Kidney epithelial cell (primary cell): ENCODE measurements around the gene USP9X. TPM values are rescaled to one million over a fixed set of nuclear protein-coding genes. Genes with fewer than 3 reads are reported as not detected.
A peak's percentile ranks its signal among the peaks of the same experiment; 100 is the strongest.

ENCODE experiments used
- DNase-seq: peaks from one replicate; pipeline ENCODE4 v3.0.0-alpha.2; 2010; ENCODE audit warnings: low read depth
- H3K27me3 ChIP-seq: 2 replicates; pipeline ENCODE4 v1.6.0; 2011; ENCODE audit warnings: low read length; ENCODE audit not compliant: control insufficient read depth, insufficient read depth
- H3K36me3 ChIP-seq: 2 replicates; pipeline ENCODE4 v1.5.1; 2011; ENCODE audit warnings: low read length; ENCODE audit not compliant: control insufficient read depth, insufficient read depth
- H3K4me3 ChIP-seq: 2 replicates; pipeline ENCODE4 v1.5.1; 2011; ENCODE audit warnings: low read depth, mild to moderate bottlenecking, control low read depth, low read length
- CTCF ChIP-seq: IDR thresholded peaks from 2 replicates; pipeline ENCODE4 v1.5.1; 2011; ENCODE audit warnings: mild to moderate bottlenecking, moderate library complexity, low read length, control low read depth, inconsistent platforms; ENCODE audit not compliant: insufficient read depth, poor library complexity, severe bottlenecking
- total RNA-seq: library from RNA; depleted of rRNA; stranded (reverse); fragments of >200 nt; gene quantifications from 2 replicates; pipeline ENCODE4 v1.2.3, GENCODE V29; 2015

Gene USP9X
- total RNA-seq, 1 donor from 2014 or later = 53.7 TPM

- no peaks in the 10 kb centered on the region for H3K27me3 ChIP-seq
- no peak for DNase-seq
- TF ChIP-seq CTCF = no peak
- no peak overlapping the region for H3K4me3 ChIP-seq
- no peaks in the 10 kb centered on the region for H3K36me3 ChIP-seq
Measured at GRCh38 chrX:41122664-41123257, 37.5 kb downstream of the USP9X start.

GRCh38 chrX:41127477-41128192 is 42.4 kb downstream of the USP9X start:
- Histone ChIP-seq H3K4me3 (no peak overlapping the region), H3K36me3 (no peaks in the 10 kb centered on the region), H3K27me3 (no peaks in the 10 kb centered on the region)
- DNase-seq = no peak
- TF ChIP-seq CTCF = no peak

GRCh38 chrX:41128955-41129354 is 43.7 kb downstream of the USP9X start:
- Histone ChIP-seq H3K4me3 (no peak overlapping the region), H3K27me3 (no peaks in the 10 kb centered on the region), H3K36me3 (no peaks in the 10 kb centered on the region)
- DNase-seq = no peak
- no peak for TF ChIP-seq CTCF

- Histone ChIP-seq H3K4me3 (no peak overlapping the region), H3K27me3 (no peaks in the 10 kb centered on the region), H3K36me3 (no peaks in the 10 kb centered on the region)
- no peak for TF ChIP-seq CTCF
- no peak for DNase-seq
Measured at GRCh38 chrX:41131766-41132165, 46.5 kb downstream of the USP9X start.

GRCh38 chrX:41133551-41133950 is 48.3 kb downstream of the USP9X start:
- Histone ChIP-seq H3K27me3 (no peaks in the 10 kb centered on the region), H3K4me3 (no peak overlapping the region), H3K36me3 (no peaks in the 10 kb centered on the region)
- no peak for DNase-seq
- no peak for TF ChIP-seq CTCF

GRCh38 chrX:41137589-41137988 is 52.3 kb downstream of the USP9X start:
- H3K4me3 ChIP-seq = no peak overlapping the region
- no peak for DNase-seq
- TF ChIP-seq CTCF = peak; percentile 33
- H3K27me3 ChIP-seq = no peaks in the 10 kb centered on the region
- no peaks in the 10 kb centered on the region for H3K36me3 ChIP-seq
